HEK293 (cell line): Measurements from ENCODE around the gene RASAL2.

Experiments
- CTCF ChIP-seq: fragments of 450-650 bp; formaldehyde crosslinking; IDR thresholded peaks from 2 replicates; pipeline ENCODE4 v1.5.1; 2016; ENCODE audit warnings: missing biosample characterization, missing genetic modification characterization
- SP3 ChIP-seq: fragments of 450-650 bp; formaldehyde crosslinking; IDR thresholded peaks from 2 replicates; pipeline ENCODE4 v1.5.1; 2016; ENCODE audit warnings: missing biosample characterization, missing genetic modification characterization

- TF ChIP-seq CTCF (tag by site-specific recombination): no peak
- TF ChIP-seq SP3 (tag by site-specific recombination): no peak
Observed at GRCh38 chr1:178405137-178405536, 311.2 kb downstream of the RASAL2 start.
